ENCODE data around the gene RBMS3. TPM values are rescaled to one million over a fixed set of nuclear protein-coding genes. Genes with fewer than 3 reads are reported as not detected.

RBMS3 gene
- total RNA-seq, 2 donors from 2014 or later, result 31.7 to 45.1 TPM

DNA sequence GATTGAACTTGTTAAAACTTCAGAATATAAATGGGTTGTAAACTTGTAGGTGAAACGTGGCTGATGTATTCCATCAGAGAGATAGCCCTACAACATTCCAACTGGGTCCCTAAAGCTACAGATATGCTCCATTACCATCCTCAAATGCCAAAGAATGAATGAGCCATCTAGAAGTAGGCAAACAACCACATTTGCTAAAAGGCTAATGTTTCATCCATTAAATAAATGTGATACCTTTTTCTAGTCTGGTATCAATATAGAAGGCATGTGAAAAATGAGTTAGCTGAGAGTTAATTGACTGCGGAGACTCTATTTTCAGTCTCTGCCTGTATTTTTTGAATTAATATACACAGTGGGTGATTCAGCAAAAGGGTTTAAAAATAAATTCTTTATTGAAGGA is 203.8 kb downstream of the RBMS3 start:
- TF ChIP-seq POLR2A (IDR thresholded peaks at IDR 0.05) (no peak), POLR2AphosphoS5 (IDR thresholded peaks at IDR 0.05) (no peak)
- TF ChIP-seq, protein P1, sequence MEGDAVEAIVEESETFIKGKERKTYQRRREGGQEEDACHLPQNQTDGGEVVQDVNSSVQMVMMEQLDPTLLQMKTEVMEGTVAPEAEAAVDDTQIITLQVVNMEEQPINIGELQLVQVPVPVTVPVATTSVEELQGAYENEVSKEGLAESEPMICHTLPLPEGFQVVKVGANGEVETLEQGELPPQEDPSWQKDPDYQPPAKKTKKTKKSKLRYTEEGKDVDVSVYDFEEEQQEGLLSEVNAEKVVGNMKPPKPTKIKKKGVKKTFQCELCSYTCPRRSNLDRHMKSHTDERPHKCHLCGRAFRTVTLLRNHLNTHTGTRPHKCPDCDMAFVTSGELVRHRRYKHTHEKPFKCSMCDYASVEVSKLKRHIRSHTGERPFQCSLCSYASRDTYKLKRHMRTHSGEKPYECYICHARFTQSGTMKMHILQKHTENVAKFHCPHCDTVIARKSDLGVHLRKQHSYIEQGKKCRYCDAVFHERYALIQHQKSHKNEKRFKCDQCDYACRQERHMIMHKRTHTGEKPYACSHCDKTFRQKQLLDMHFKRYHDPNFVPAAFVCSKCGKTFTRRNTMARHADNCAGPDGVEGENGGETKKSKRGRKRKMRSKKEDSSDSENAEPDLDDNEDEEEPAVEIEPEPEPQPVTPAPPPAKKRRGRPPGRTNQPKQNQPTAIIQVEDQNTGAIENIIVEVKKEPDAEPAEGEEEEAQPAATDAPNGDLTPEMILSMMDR (IDR thresholded peaks at IDR 0.05), result no peak
- Histone ChIP-seq H3K9me3 (no peaks in the 10 kb centered on the region), H3K27ac (no peak overlapping the region), H3K27me3 (replicated peaks; ENCODE audit: insufficient read depth) (no peaks in the 10 kb centered on the region), H3K36me3 (no peaks in the 10 kb centered on the region), H3K4me3 (no peak overlapping the region), H3K4me1 (replicated peaks) (no peaks in the 10 kb centered on the region)
- DNase-seq (ENCODE audit: low spot score), result no peak
- 76% methylated on average over 2 of the region's 2 CpGs for WGBS
- intact Hi-C loops (cut with DNase I), result no loop called here

DNA sequence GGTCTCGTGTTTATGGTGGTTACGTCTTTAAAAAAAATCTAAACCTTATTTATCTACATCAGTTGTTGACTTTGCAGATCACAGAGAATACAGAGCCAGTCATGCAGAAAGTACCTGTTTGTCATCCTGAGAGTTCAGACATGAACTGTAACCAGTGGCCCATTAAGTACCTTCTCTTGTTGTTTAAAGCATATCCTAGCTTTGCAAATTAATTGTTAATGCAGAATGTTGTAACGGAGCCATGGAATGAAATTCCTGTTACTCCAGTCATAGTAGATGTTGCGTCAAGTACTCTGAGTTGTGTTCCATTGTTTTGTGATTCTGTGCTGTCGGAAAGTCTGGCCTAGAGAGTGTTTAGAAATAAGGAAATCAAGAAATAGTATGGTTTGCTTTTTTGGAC is 205.2 kb downstream of the RBMS3 start:
- intact Hi-C loops (cut with DNase I), result no loop called here
- no peak overlapping the region for H3K4me3 ChIP-seq
- H3K27ac ChIP-seq, result peak overlapping the region in 1 of 2 donors; percentile 17
- DNase-seq (ENCODE audit: low spot score), result peak; percentile 21
- no peaks in the 10 kb centered on the region for H3K27me3 ChIP-seq (replicated peaks; ENCODE audit: insufficient read depth)
- peak; percentile 67 for TF ChIP-seq POLR2AphosphoS5 (IDR thresholded peaks at IDR 0.05)
- no peak for TF ChIP-seq POLR2A (IDR thresholded peaks at IDR 0.05)
- TF ChIP-seq, protein P1 (IDR thresholded peaks at IDR 0.05), result no peak
- WGBS, result 51% methylated on average over 5 of the region's 5 CpGs
- H3K4me1 ChIP-seq (replicated peaks), result no peaks in the 10 kb centered on the region
- no peaks in the 10 kb centered on the region for H3K36me3 ChIP-seq
- H3K9me3 ChIP-seq, result no peaks in the 10 kb centered on the region

DNA sequence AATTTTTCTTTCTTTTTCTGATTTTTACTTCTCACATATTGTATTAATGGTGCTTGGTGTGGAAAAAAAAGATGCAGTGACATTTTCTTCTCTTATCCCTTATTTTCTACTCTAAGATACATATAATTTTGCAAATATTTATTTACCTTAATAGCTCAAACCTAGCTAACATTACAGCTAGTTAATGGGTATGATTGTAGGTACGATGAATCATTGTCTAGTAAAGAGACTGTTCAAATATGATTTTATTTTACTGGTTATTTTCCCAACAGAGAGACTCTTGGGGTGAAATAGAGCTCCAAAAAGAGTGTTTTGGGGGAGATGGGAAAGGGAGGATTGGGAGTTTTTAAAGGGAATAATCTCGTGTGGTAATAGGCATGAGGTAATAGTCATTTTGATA is 206.0 kb downstream of the RBMS3 start:
- DNase-seq (ENCODE audit: low spot score), result no peak
- intact Hi-C loops (cut with DNase I), result no loop called here
- no peaks in the 10 kb centered on the region for H3K9me3 ChIP-seq
- H3K4me1 ChIP-seq (replicated peaks), result no peaks in the 10 kb centered on the region
- no peak overlapping the region for H3K4me3 ChIP-seq
- no peaks in the 10 kb centered on the region for H3K36me3 ChIP-seq
- H3K27me3 ChIP-seq (replicated peaks; ENCODE audit: insufficient read depth), result no peaks in the 10 kb centered on the region
- 55% methylated on average over 2 of the region's 2 CpGs for WGBS
- no peak for TF ChIP-seq POLR2A (IDR thresholded peaks at IDR 0.05)
- TF ChIP-seq, protein P1 (IDR thresholded peaks at IDR 0.05), result no peak
- no peak for TF ChIP-seq POLR2AphosphoS5 (IDR thresholded peaks at IDR 0.05)
- H3K27ac ChIP-seq, result no peak overlapping the region

DNA sequence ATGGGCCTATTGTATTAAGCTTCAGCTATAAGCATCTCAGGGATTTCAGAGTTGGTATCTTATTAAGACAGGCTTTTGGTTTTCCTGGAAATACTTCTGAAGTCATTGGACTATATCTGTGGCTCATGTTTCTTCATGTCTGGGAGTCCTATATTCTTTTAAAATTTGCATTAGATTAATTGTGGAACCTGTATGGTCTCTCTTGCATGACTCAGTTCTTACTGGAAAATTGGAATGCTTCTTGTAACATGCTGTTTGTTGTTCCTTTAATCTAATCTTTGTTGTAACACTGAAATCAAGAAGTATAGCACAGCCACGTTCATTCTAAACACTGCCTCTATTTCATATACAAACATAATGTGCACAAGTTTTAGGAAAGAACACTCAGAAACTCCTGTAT is 208.1 kb downstream of the RBMS3 start:
- 43% methylated on average over 1 of the region's 1 CpG for WGBS
- Histone ChIP-seq H3K9me3 (no peaks in the 10 kb centered on the region), H3K27ac (no peak overlapping the region), H3K27me3 (replicated peaks; ENCODE audit: insufficient read depth) (no peaks in the 10 kb centered on the region), H3K4me3 (no peak overlapping the region), H3K4me1 (replicated peaks) (no peaks in the 10 kb centered on the region), H3K36me3 (no peaks in the 10 kb centered on the region)
- TF ChIP-seq, protein P1 (IDR thresholded peaks at IDR 0.05), result no peak
- TF ChIP-seq POLR2AphosphoS5 (IDR thresholded peaks at IDR 0.05), result peak; percentile 21
- DNase-seq (ENCODE audit: low spot score), result no peak
- intact Hi-C loops (cut with DNase I), result no loop called here

DNA sequence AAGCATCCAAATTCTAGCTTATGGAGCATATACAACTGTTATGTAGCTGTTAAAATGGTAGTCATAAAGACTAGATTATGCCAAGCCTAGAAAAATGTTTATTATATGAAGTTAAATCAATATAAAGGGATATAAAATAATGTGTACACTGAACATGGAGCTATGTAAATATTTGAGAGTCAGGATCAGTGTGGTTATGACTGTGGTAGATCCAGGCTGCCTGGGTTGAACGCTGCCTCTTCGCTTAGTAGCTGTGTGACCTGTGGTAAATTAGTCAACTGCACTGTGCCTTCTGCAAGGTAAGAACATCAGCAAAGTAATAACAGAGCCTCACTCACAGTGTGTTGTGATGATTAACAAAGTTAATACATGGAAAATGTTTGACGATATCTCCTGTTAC is 212.2 kb downstream of the RBMS3 start:
- no peaks in the 10 kb centered on the region for H3K36me3 ChIP-seq
- no peaks in the 10 kb centered on the region for H3K27me3 ChIP-seq (replicated peaks; ENCODE audit: insufficient read depth)
- TF ChIP-seq POLR2A (IDR thresholded peaks at IDR 0.05) (no peak), POLR2AphosphoS5 (IDR thresholded peaks at IDR 0.05) (peak; percentile 8)
- TF ChIP-seq, protein P1 (IDR thresholded peaks at IDR 0.05), result no peak
- intact Hi-C loops (cut with DNase I), result no loop called here
- H3K27ac ChIP-seq, result no peak overlapping the region
- no peak for DNase-seq (ENCODE audit: low spot score)
- no peaks in the 10 kb centered on the region for H3K4me1 ChIP-seq (replicated peaks)
- H3K9me3 ChIP-seq, result no peaks in the 10 kb centered on the region
- no peak overlapping the region for H3K4me3 ChIP-seq
- WGBS, result 78% methylated on average over 3 of the region's 3 CpGs
